Measurements from ENCODE around the gene ELL2. TPM values are rescaled to one million over a fixed set of nuclear protein-coding genes. Genes with fewer than 3 reads are reported as not detected.

The ELL2 gene
- total RNA-seq, 1 experiment from 2014 or later = 27.5 TPM

DNA sequence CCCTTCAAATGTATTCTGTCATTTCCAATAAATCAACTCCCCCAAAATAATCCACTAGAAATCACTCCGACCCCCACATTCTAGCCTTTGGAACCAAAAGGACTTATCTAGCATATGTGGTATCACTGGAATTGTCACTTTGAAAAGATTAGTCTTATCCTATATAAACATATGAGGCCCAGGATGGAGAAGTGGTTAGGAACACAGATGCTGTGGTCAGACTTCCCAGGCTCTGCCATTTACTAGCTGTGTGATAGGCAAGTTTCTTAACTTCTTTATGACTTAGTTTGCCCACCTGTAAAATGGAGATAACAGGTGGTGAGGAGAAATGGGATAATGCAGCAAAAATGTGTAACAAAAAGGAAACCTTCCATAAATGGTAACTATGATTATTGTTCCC, 77.1 kb downstream of the ELL2 start:
- Histone ChIP-seq H2BK5ac (ENCODE audit: insufficient read length, low read length) (no peak overlapping the region), H2AFZ (ENCODE audit: low read length) (no peak overlapping the region), H3K4me2 (ENCODE audit: insufficient read depth, insufficient read length, low read length) (no peak overlapping the region), H3K9me3 (ENCODE audit: control insufficient read depth, low read depth, low read length) (no peaks in the 10 kb centered on the region), H3K56ac (ENCODE audit: insufficient read length, low read depth, low read length) (no peak overlapping the region), H3K18ac (ENCODE audit: insufficient read length, low read depth, low read length) (no peak overlapping the region), H3K23ac (ENCODE audit: insufficient read length, low read depth, low read length) (no peak overlapping the region), H2BK20ac (ENCODE audit: low read depth, low read length, poor library complexity, severe bottlenecking) (no peak overlapping the region), H3T11ph (ENCODE audit: low read length) (no peak overlapping the region), H3K79me1 (ENCODE audit: insufficient read depth, low read depth, low read length, poor library complexity, severe bottlenecking) (no peaks in the 10 kb centered on the region), H4K8ac (replicated peaks; ENCODE audit: insufficient read length, low read depth, low read length) (no peak overlapping the region), H3K23me2 (ENCODE audit: insufficient read length, low read depth, low read length, poor library complexity, severe bottlenecking) (no peaks in the 10 kb centered on the region), H3K14ac (ENCODE audit: insufficient read depth, low read length) (no peak overlapping the region), H3K27me3 (ENCODE audit: insufficient read depth, low read length) (no peaks in the 10 kb centered on the region), H3K27ac (ENCODE audit: insufficient read length, low read depth, low read length) (no peak overlapping the region), H3K79me2 (ENCODE audit: insufficient read depth, low read length) (no peaks in the 10 kb centered on the region), H3K4me1 (ENCODE audit: insufficient read depth, low read length) (no peaks in the 10 kb centered on the region), H4K91ac (ENCODE audit: insufficient read length, low read depth, low read length) (no peak overlapping the region), H4K5ac (ENCODE audit: insufficient read length, low read depth, low read length) (no peak overlapping the region), H2BK12ac (ENCODE audit: insufficient read length, low read depth, low read length) (no peak overlapping the region), H2BK15ac (ENCODE audit: low read depth, low read length) (no peak overlapping the region), H2AK5ac (ENCODE audit: insufficient read length, low read length) (no peak overlapping the region), H2BK120ac (ENCODE audit: low read depth, low read length, poor library complexity, severe bottlenecking) (no peak overlapping the region), H3K9ac (ENCODE audit: extremely low read depth, insufficient read length, low read length) (no peak overlapping the region), H3K4ac (ENCODE audit: low read depth, low read length) (no peak overlapping the region), H4K20me1 (ENCODE audit: control insufficient read depth, insufficient read depth, insufficient read length) (no peaks in the 10 kb centered on the region)
- no CpG with 5 or more reads among the region's 1 CpG for WGBS (ENCODE audit: extremely low coverage, insufficient read length, low lambda C conversion rate)
- TF ChIP-seq, protein P1, sequence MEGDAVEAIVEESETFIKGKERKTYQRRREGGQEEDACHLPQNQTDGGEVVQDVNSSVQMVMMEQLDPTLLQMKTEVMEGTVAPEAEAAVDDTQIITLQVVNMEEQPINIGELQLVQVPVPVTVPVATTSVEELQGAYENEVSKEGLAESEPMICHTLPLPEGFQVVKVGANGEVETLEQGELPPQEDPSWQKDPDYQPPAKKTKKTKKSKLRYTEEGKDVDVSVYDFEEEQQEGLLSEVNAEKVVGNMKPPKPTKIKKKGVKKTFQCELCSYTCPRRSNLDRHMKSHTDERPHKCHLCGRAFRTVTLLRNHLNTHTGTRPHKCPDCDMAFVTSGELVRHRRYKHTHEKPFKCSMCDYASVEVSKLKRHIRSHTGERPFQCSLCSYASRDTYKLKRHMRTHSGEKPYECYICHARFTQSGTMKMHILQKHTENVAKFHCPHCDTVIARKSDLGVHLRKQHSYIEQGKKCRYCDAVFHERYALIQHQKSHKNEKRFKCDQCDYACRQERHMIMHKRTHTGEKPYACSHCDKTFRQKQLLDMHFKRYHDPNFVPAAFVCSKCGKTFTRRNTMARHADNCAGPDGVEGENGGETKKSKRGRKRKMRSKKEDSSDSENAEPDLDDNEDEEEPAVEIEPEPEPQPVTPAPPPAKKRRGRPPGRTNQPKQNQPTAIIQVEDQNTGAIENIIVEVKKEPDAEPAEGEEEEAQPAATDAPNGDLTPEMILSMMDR (conservative IDR thresholded peaks at IDR 0.05) = no peak
- peaks cover 0 to 4% (median 0%) of the 10 kb centered on the region in 3 experiments; a peak in 1 of 7 replicates for H3K36me3 Mint-ChIP-seq (ENCODE audit: insufficient read depth in 1 of 3, low read depth in 3 of 3)
- H3K27ac Mint-ChIP-seq = no peak overlapping the region
- no peaks in the 10 kb centered on the region for H3K9me3 Mint-ChIP-seq
- H3K4me3 Mint-ChIP-seq = no peak overlapping the region
- H3K4me1 Mint-ChIP-seq = no peaks in the 10 kb centered on the region; a peak in 1 of 4 replicates
- DNase-seq = no peak
- no peaks in the 10 kb centered on the region for H3K27me3 Mint-ChIP-seq (ENCODE audit: low read depth)
